HG02870 (cell line): Measurements from ENCODE around the gene GPR146.
"Not testable (repeated sequence)": the region's sequence is repeated elsewhere in the genome, so short reads cannot be mapped to it uniquely, and the experiment has no call there.

Experiments
- ATAC-seq: cut with Tn5 transposase; IDR thresholded peaks from one replicate; pipeline ENCODE4 v1.9.1; 2021; ENCODE audit warnings: mild to moderate bottlenecking, moderate library complexity; ENCODE audit not compliant: unreplicated experiment

GPR146 gene

GRCh38 chr7:1044189-1045068 lies at the start of gene GPR146:
Gene GPR146 (plus strand): TSS chr7:1044546. CDS start chr7:1057516, 12,970 bp downstream.
- peak; percentile 85 for ATAC-seq

GRCh38 chr7:994592-995308 lies 49.6 kb upstream of the GPR146 start:
- no peak for ATAC-seq

GRCh38 chr7:995571-995970 lies 48.8 kb upstream of the GPR146 start:
- ATAC-seq, result no peak

GRCh38 chr7:996079-996872 lies 48.1 kb upstream of the GPR146 start:
- no peak for ATAC-seq

- no peak for ATAC-seq
Observed at GRCh38 chr7:997404-998395, 46.6 kb upstream of the GPR146 start.

- ATAC-seq, result no peak
Observed at GRCh38 chr7:999149-999879, 45.0 kb upstream of the GPR146 start.

GRCh38 chr7:999941-1000935 lies 44.1 kb upstream of the GPR146 start:
- no peak for ATAC-seq

- not testable (repeated sequence) for ATAC-seq
Observed at GRCh38 chr7:1001069-1001770, 43.1 kb upstream of the GPR146 start.

GRCh38 chr7:1002026-1002425 lies 42.3 kb upstream of the GPR146 start:
- not testable (repeated sequence) for ATAC-seq

GRCh38 chr7:1002445-1002844 lies 41.9 kb upstream of the GPR146 start:
- ATAC-seq, result not testable (repeated sequence)

GRCh38 chr7:1004018-1004852 lies 40.1 kb upstream of the GPR146 start:
- ATAC-seq, result no peak

GRCh38 chr7:1005303-1005702 lies 39.0 kb upstream of the GPR146 start:
- no peak for ATAC-seq

GRCh38 chr7:1007901-1008300 lies 36.4 kb upstream of the GPR146 start:
- ATAC-seq, result no peak

- ATAC-seq, result no peak
Observed at GRCh38 chr7:1008733-1009363, 35.5 kb upstream of the GPR146 start.

GRCh38 chr7:1009747-1010146 lies 34.6 kb upstream of the GPR146 start:
- ATAC-seq, result no peak

- ATAC-seq, result no peak
Observed at GRCh38 chr7:1010226-1010625, 34.1 kb upstream of the GPR146 start.
